Diencephalon (tissue), 1 donor: ENCODE data around the gene GOLGA5. TPM values are rescaled to one million over a fixed set of nuclear protein-coding genes. Genes with fewer than 3 reads are reported as not detected.

Experiments
- total RNA-seq: library from RNA; depleted of rRNA; stranded (reverse); fragments of >200 nt; gene quantifications from one replicate; pipeline ENCODE4 v1.2.3, GENCODE V29; 2014

Gene GOLGA5, protein sequence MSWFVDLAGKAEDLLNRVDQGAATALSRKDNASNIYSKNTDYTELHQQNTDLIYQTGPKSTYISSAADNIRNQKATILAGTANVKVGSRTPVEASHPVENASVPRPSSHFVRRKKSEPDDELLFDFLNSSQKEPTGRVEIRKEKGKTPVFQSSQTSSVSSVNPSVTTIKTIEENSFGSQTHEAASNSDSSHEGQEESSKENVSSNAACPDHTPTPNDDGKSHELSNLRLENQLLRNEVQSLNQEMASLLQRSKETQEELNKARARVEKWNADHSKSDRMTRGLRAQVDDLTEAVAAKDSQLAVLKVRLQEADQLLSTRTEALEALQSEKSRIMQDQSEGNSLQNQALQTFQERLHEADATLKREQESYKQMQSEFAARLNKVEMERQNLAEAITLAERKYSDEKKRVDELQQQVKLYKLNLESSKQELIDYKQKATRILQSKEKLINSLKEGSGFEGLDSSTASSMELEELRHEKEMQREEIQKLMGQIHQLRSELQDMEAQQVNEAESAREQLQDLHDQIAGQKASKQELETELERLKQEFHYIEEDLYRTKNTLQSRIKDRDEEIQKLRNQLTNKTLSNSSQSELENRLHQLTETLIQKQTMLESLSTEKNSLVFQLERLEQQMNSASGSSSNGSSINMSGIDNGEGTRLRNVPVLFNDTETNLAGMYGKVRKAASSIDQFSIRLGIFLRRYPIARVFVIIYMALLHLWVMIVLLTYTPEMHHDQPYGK
- total RNA-seq, result 32.3 TPM

GRCh38 chr14:92793709-92794546 is at the start of gene GOLGA5:
Gene GOLGA5, plus strand, starts transcription at chr14:92794305. Its CDS starts 3,133 bp downstream, at chr14:92797438.

DNA sequence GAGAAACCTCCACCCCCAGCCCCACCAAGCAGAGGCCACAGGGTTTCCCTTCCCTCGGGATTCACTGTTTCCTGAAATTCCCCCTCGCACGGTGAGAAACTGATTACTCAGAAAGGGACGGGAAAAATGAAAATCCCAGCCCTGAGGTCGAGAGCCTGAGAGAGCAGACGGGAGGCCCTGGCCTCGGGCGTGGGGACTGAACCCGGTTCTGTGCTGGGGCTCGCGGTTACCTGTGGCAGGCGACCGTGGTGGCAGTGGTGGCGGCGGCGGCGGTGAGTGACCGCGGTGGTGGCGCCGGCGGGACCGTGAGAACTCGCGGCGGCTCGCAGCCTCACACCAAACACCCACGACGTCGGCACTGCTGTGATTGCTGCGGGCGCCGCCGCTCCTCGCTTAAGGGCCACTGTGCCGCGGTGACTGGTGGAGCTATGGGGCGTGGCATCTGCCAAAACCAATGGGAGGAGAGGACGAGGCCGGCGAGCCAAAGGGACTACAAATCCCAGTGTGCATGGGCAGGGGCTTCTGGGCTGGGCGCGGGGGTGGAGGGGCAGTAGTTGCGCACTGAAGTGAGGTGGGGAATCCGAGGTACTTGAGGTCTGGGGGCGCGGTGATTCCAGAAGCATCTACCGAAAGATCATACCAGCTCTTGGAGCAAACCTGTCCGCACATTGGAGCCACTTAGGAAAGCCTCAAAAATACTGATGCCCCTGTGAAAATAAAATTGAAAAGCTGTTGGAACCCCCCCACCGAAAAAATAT is 45.7 kb upstream of the GOLGA5 start, which contains the start of gene LGMN:
Gene LGMN (minus strand): TSS at position 369 of the 758 bp plus-strand sequence. CDS start 15,841 bp downstream, outside the sequence.

Other genes with a start within 250 kb of the GOLGA5 start
- gene LGMN, start 45.7 kb upstream of the GOLGA5 start, total RNA-seq, result 50.7 TPM
- gene CHGA, start 128.8 kb downstream of the GOLGA5 start, total RNA-seq, result 59.1 TPM